Smooth muscle cell (in vitro differentiated cells): Measurements from ENCODE around the gene PHKG1. TPM values are rescaled to one million over a fixed set of nuclear protein-coding genes. Genes with fewer than 3 reads are reported as not detected.
"Not testable (repeated sequence)": the region's sequence is repeated elsewhere in the genome, so short reads cannot be mapped to it uniquely, and the experiment has no call there.

Source experiments
- DNase-seq: peaks from one replicate; lab custom pipeline; 2025; ENCODE audit not compliant: unreplicated experiment; lab: John Stamatoyannopoulos, UW
- H2AFZ ChIP-seq: fragments of 200-600 bp; sonication (generic); 2 replicates; pipeline ENCODE4 v1.6.0; 2016; ENCODE audit warnings: antibody characterized with exemption, low read depth, mild to moderate bottlenecking
- H3F3A ChIP-seq: fragments of 200-600 bp; sonication (generic); 2 replicates; pipeline ENCODE4 v1.6.0; 2017; ENCODE audit warnings: antibody characterized with exemption, low read depth
- H3K27ac ChIP-seq: fragments of 200-600 bp; sonication (generic); 2 replicates; pipeline ENCODE4 v1.5.1; 2016; ENCODE audit warnings: low read depth, mild to moderate bottlenecking
- H3K27me3 ChIP-seq: fragments of 200-600 bp; sonication (generic); 2 replicates; pipeline ENCODE4 v1.6.1; 2016; ENCODE audit warnings: low read depth, mild to moderate bottlenecking
- H3K36me3 ChIP-seq: fragments of 200-600 bp; sonication (generic); 2 replicates; pipeline ENCODE4 v1.5.1; 2016; ENCODE audit warnings: low read depth
- H3K4me1 ChIP-seq: fragments of 200-600 bp; sonication (generic); 2 replicates; pipeline ENCODE4 v1.5.1; 2016; ENCODE audit warnings: low read depth
- H3K4me2 ChIP-seq: fragments of 200-600 bp; sonication (generic); 2 replicates; pipeline ENCODE4 v1.6.0; 2016; ENCODE audit warnings: mild to moderate bottlenecking
- H3K4me3 ChIP-seq: fragments of 200-600 bp; sonication (generic); 2 replicates; pipeline ENCODE4 v1.5.1; 2016; ENCODE audit warnings: mild to moderate bottlenecking
- H3K79me2 ChIP-seq: fragments of 200-600 bp; sonication (generic); 2 replicates; pipeline ENCODE4 v1.6.0; 2016; ENCODE audit warnings: low read depth, mild to moderate bottlenecking
- H3K9ac ChIP-seq: fragments of 200-600 bp; sonication (generic); 2 replicates; pipeline ENCODE4 v1.6.0; 2016; ENCODE audit warnings: low read depth
- H3K9me3 ChIP-seq: fragments of 200-600 bp; sonication (generic); replicated peaks from 2 replicates; pipeline ENCODE4 v1.5.1; 2016; ENCODE audit warnings: low read depth
- H4K20me1 ChIP-seq: fragments of 200-600 bp; sonication (generic); 2 replicates; pipeline ENCODE4 v1.6.0; 2016; ENCODE audit warnings: low read depth
- CTCF ChIP-seq: fragments of 200-600 bp; sonication (generic); IDR thresholded peaks from 2 replicates; pipeline ENCODE4 v1.5.1; 2017; ENCODE audit warnings: borderline replicate concordance, mild to moderate bottlenecking, antibody characterized with exemption; ENCODE audit not compliant: insufficient read depth, poor library complexity, severe bottlenecking
- WGBS: methylation state at CpG from one replicate; pipeline ENCODE4 v1.1.7; 2016; ENCODE audit warnings: low lambda C conversion rate; 5-methylcytosine and 5-hydroxymethylcytosine counted together
- polyA plus RNA-seq: library from polyadenylated mRNA; unstranded; fragments of >200 nt; fragmentation: Nextera tagmentation; extraction: Ambion mirVana; gene quantifications from 2 replicates; pipeline ENCODE4 v1.2.1, GENCODE V29; 2016
- total RNA-seq: library from RNA; depleted of rRNA; stranded (reverse); fragments of >200 nt; gene quantifications from 2 replicates; pipeline ENCODE4 v1.2.3, GENCODE V29; 2014

PHKG1 gene
- total and polyA plus RNA-seq, 2 experiments from 2014 or later: 0.26 TPM; not detected in 1

DNA sequence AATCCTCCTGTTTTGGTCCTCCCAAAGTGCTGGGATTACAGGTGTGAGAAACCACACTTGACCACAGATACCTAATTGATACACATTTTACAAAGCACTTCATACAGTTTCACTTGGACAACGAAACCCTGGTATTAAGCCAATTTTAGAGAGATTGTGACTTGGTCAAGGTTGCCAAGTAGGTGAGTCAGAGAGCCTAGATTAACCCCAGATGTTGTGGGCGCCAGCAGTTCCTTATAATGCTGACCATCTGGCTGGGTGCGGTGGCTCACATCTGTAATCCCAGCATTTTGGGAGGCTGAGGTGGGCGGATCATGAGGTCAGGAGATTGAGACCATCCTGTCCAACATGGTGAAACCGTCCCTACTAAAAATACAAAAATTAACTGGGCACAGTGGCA is 4.9 kb upstream of the PHKG1 start:
- no peak overlapping the region for H2AFZ ChIP-seq
- no peaks in the 10 kb centered on the region for H3K36me3 ChIP-seq
- no peak overlapping the region for H3K27ac ChIP-seq
- no peak overlapping the region for H3K4me3 ChIP-seq
- H3K79me2 ChIP-seq: no peaks in the 10 kb centered on the region
- no peak overlapping the region for H3K4me2 ChIP-seq
- H3K27me3 ChIP-seq: no peaks in the 10 kb centered on the region
- H4K20me1 ChIP-seq: no peaks in the 10 kb centered on the region
- no peak for DNase-seq
- H3F3A ChIP-seq: no peaks in the 10 kb centered on the region
- 91% methylated on average over 5 of the region's 5 CpGs for WGBS
- TF ChIP-seq CTCF: no peak
- no peak overlapping the region for H3K9ac ChIP-seq
- no peaks in the 10 kb centered on the region for H3K4me1 ChIP-seq
- H3K9me3 ChIP-seq: no peaks in the 10 kb centered on the region

GRCh38 chr7:56092388-56092787 is 364 bp downstream of the PHKG1 start:
- H2AFZ ChIP-seq: not testable (repeated sequence)

GRCh38 chr7:56091591-56091990 is 1.2 kb downstream of the PHKG1 start:
- no peak overlapping the region for H3K4me3 ChIP-seq
- H3K27me3 ChIP-seq: no peaks in the 10 kb centered on the region
- no peaks in the 10 kb centered on the region for H4K20me1 ChIP-seq
- no peaks in the 10 kb centered on the region for H3K36me3 ChIP-seq
- H3F3A ChIP-seq: no peaks in the 10 kb centered on the region
- H3K4me1 ChIP-seq: no peaks in the 10 kb centered on the region
- H3K27ac ChIP-seq: no peak overlapping the region
- no peak overlapping the region for H3K4me2 ChIP-seq
- no peak overlapping the region for H3K9ac ChIP-seq
- H3K79me2 ChIP-seq: no peaks in the 10 kb centered on the region
- no peak for TF ChIP-seq CTCF
- H3K9me3 ChIP-seq: no peaks in the 10 kb centered on the region
- DNase-seq: no peak
- WGBS: 91% methylated on average over 3 of the region's 3 CpGs
- H2AFZ ChIP-seq: no peak overlapping the region

More at GRCh38 chr7:56092388-56092787, 364 bp downstream of the PHKG1 start:
- H3K27ac ChIP-seq, H3K4me2 ChIP-seq, H3K36me3 ChIP-seq, H3F3A ChIP-seq, DNase-seq, H3K27me3 ChIP-seq, H3K4me1 ChIP-seq, H3K9me3 ChIP-seq, H3K9ac ChIP-seq, H3K4me3 ChIP-seq, H4K20me1 ChIP-seq, H3K79me2 ChIP-seq: not testable (repeated sequence)
- WGBS: 92% methylated on average over 6 of the region's 6 CpGs

- no peaks in the 10 kb centered on the region for H3K36me3 ChIP-seq
- H4K20me1 ChIP-seq: no peaks in the 10 kb centered on the region
- H3K27ac ChIP-seq: no peak overlapping the region
- 96% methylated on average over 16 of the region's 16 CpGs for WGBS
- H3K4me2 ChIP-seq: no peak overlapping the region
- H3K4me1 ChIP-seq: no peaks in the 10 kb centered on the region
- H2AFZ ChIP-seq: no peak overlapping the region
- H3K79me2 ChIP-seq: no peaks in the 10 kb centered on the region
- H3K4me3 ChIP-seq: no peak overlapping the region
- no peak for DNase-seq
- TF ChIP-seq CTCF: no peak
- no peaks in the 10 kb centered on the region for H3K9me3 ChIP-seq
- no peaks in the 10 kb centered on the region for H3K27me3 ChIP-seq
- no peak overlapping the region for H3K9ac ChIP-seq
- no peaks in the 10 kb centered on the region for H3F3A ChIP-seq
Measured at GRCh38 chr7:56087445-56087844, 5.3 kb downstream of the PHKG1 start.
